MM.1S (cell line): ENCODE results near the gene SMG6.

ENCODE experiments used
- EZH2 ChIP-seq: fragments of 300-600 bp; sonication (generic); optimal IDR thresholded peaks from 2 replicates; pipeline ENCODE3; 2017; ENCODE audit warnings: low read depth, mild to moderate bottlenecking, antibody characterized with exemption, low read length, mixed read lengths
- TF ChIP-seq, protein P1 (sequence below): fragments of 300-600 bp; sonication (generic); IDR thresholded peaks from 2 replicates; pipeline ENCODE4 v1.5.1; 2016; ENCODE audit warnings: antibody characterized with exemption, low read length, mixed read lengths

DNA sequence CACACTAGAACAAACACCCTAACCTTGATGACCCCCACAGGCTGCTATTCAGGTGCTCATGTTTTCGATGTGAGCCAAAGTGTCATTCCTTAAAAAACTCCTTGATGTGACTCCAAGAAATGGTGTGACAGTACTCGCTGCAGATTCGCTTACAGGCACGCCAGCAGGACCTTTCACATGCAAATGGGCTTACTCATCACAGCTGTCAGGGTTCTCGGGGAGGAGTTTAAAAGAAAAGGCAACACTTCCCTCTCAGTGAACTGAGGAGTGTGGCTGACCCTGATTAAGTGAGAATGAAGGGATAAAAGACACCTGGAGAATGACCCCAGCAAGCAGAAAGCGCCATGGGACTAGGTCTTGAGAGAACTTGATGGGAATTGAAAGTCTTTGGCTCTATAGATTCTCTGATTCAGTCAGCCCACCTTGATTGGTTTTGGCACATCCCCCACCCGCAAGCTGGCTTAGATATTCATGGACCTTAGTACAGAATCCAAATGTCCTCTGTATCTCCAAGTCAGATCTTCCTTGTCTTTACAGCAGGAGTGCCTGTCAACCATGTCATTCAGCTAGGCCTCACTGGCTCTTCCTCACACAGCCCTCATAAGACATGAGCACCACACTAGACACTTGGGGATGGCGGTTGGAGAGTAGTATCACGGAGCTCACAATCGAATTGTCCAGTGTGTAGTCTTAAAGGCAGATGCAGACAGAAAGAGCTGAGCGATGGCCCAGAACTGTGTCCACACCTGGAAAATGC lies 166.1 kb downstream of the SMG6 start:
- TF ChIP-seq, protein P1, sequence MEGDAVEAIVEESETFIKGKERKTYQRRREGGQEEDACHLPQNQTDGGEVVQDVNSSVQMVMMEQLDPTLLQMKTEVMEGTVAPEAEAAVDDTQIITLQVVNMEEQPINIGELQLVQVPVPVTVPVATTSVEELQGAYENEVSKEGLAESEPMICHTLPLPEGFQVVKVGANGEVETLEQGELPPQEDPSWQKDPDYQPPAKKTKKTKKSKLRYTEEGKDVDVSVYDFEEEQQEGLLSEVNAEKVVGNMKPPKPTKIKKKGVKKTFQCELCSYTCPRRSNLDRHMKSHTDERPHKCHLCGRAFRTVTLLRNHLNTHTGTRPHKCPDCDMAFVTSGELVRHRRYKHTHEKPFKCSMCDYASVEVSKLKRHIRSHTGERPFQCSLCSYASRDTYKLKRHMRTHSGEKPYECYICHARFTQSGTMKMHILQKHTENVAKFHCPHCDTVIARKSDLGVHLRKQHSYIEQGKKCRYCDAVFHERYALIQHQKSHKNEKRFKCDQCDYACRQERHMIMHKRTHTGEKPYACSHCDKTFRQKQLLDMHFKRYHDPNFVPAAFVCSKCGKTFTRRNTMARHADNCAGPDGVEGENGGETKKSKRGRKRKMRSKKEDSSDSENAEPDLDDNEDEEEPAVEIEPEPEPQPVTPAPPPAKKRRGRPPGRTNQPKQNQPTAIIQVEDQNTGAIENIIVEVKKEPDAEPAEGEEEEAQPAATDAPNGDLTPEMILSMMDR = no peak
- no peak for TF ChIP-seq EZH2
